Measurements from ENCODE around the gene VAMP4. TPM values are rescaled to one million over a fixed set of nuclear protein-coding genes. Genes with fewer than 3 reads are reported as not detected.

VAMP4 gene
- total RNA-seq, 1 experiment from 2014 or later: 9.3 TPM

- no peak for DNase-seq
- Histone ChIP-seq H3K9me3 (replicated peaks) (no peaks in the 10 kb centered on the region), H3K36me3 (no peaks in the 10 kb centered on the region), H3K4me1 (no peaks in the 10 kb centered on the region), H3K27ac (no peak overlapping the region), H3K4me3 (no peak overlapping the region), H3K27me3 (no peaks in the 10 kb centered on the region; the same call in 1 of the 2 replicates)
Measured at GRCh38 chr1:171762143-171762563, 20.3 kb upstream of the VAMP4 start.

DNA sequence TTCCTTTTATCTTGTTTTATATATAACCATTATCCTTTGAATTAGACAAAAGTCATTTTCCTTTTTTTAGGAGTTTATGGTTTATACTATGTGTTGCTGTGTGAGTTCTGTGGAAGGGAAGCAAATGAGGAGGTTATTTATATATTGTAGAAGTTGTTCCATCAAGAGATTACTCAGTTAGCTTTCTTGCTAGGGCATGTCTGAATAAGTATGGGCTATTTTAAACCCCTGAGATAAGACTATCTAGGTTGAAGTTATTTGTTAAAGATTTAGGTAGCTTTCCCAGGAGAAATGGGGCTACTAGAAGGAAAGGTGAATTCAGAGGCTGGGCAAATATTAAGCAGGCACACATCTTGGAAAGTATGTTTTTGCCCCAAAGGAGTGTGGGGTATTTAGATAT is 16.1 kb upstream of the VAMP4 start:
- Histone ChIP-seq H3K36me3 (no peaks in the 10 kb centered on the region), H3K9me3 (replicated peaks) (no peaks in the 10 kb centered on the region), H3K27ac (no peak overlapping the region), H3K4me3 (no peak overlapping the region), H3K4me1 (no peaks in the 10 kb centered on the region), H3K27me3 (no peaks in the 10 kb centered on the region; the same call in 1 of the 2 replicates)
- no peak for DNase-seq

- Histone ChIP-seq H3K36me3 (no peaks in the 10 kb centered on the region), H3K9me3 (replicated peaks) (no peaks in the 10 kb centered on the region), H3K4me1 (no peaks in the 10 kb centered on the region), H3K27me3 (no peaks in the 10 kb centered on the region; the same call in 1 of the 2 replicates), H3K4me3 (no peak overlapping the region), H3K27ac (no peak overlapping the region)
- no peak for DNase-seq
Measured at GRCh38 chr1:171756856-171757255, 15.0 kb upstream of the VAMP4 start.

DNA sequence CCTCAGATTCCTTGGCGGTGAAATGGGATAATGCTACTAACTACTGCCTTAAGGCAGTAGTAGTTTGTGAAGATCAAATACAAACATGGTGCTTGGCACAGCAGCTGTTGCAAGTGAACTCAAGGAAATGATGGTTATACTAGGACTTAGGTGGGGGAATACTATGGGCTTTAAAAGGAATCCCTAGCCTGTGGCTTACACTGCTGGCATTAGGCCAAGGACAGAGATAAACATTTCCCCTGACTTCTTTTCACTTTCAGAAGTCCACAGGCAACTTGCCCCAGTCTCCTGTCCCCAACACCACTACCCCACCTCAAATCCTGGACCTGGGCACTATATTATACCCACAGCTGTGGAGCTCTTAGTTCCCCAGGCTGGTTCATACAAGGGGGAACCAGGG is 13.1 kb upstream of the VAMP4 start:
- Histone ChIP-seq H3K36me3 (no peaks in the 10 kb centered on the region), H3K27me3 (no peaks in the 10 kb centered on the region), H3K4me1 (no peaks in the 10 kb centered on the region), H3K4me3 (no peak overlapping the region), H3K9me3 (replicated peaks) (no peaks in the 10 kb centered on the region), H3K27ac (no peak overlapping the region)
- DNase-seq: peak in 1 of 2 experiments; percentile 49

GRCh38 chr1:171754353-171754705 is 12.5 kb upstream of the VAMP4 start:
- H3K27me3 ChIP-seq: no peaks in the 10 kb centered on the region
- DNase-seq: peak; percentile 41 to 46
- no peak overlapping the region for H3K27ac ChIP-seq

DNA sequence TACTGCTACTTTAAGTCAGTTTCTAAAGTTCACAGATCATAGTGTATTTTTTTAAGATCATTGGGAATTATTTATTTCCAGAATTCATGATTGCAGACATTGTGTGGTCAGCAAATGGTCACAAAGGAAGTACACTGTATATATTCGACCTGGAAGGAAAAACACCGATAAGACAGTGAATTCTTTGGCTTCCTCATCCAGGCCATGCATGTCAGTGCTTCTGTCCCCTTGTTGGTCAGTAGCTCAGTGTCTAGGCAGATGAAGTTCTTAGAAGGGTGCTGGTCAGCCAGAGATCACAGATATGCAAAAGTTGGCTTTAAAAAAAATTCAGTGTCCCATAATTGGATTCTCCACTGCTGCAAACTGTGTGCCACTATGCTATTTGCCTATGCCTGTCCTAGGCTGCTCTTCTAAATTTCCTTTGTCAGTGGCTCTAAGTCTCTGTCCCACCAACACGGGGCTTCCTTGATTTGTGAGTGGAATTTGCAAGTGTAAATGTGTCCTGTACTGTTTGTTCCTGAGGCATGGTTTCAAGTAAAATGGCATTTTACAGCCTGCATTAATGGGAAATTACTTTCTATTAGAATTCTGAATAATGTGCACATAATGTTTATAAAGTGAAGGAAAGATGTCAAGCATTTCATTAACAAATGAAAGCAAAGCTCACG is 12.0 kb upstream of the VAMP4 start:
- no peaks in the 10 kb centered on the region for H3K9me3 ChIP-seq (replicated peaks)
- H3K4me1 ChIP-seq: no peaks in the 10 kb centered on the region
- no peaks in the 10 kb centered on the region for H3K27me3 ChIP-seq
- no peak overlapping the region for H3K4me3 ChIP-seq
- DNase-seq: no peak
- H3K27ac ChIP-seq: no peak overlapping the region
- no peaks in the 10 kb centered on the region for H3K36me3 ChIP-seq

More at GRCh38 chr1:171754353-171754705, 12.5 kb upstream of the VAMP4 start:
- Histone ChIP-seq H3K9me3 (replicated peaks) (no peaks in the 10 kb centered on the region), H3K4me3 (no peak overlapping the region), H3K4me1 (no peaks in the 10 kb centered on the region), H3K36me3 (no peaks in the 10 kb centered on the region)

GRCh38 chr1:171753182-171753581 is 11.3 kb upstream of the VAMP4 start:
- Histone ChIP-seq H3K36me3 (no peaks in the 10 kb centered on the region), H3K4me1 (no peaks in the 10 kb centered on the region), H3K4me3 (no peak overlapping the region), H3K27me3 (no peaks in the 10 kb centered on the region), H3K27ac (no peak overlapping the region), H3K9me3 (replicated peaks) (no peaks in the 10 kb centered on the region)
- no peak for DNase-seq

DNA sequence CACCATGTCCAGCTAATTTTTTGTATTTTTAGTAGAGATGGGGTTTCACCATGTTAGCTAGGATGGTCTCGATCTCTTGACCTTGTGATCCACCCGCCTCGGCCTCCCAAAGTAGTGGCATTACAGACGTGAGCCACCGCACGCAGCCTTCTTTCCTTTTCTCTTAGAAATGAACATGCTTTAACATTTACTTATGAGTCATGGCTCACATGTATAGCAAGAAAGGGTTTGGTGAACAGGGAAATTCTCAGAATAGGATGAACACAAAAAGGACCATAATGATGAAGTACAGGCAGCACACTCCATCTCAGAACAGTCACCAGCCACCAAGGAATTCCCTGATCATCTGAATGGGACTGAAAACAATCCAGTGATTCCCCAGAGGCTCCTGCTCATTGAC is 9.4 kb upstream of the VAMP4 start:
- Histone ChIP-seq H3K36me3 (no peaks in the 10 kb centered on the region), H3K27ac (no peak overlapping the region), H3K27me3 (no peaks in the 10 kb centered on the region), H3K4me3 (no peak overlapping the region), H3K9me3 (replicated peaks) (no peaks in the 10 kb centered on the region), H3K4me1 (no peaks in the 10 kb centered on the region)
- no peak for DNase-seq

DNA sequence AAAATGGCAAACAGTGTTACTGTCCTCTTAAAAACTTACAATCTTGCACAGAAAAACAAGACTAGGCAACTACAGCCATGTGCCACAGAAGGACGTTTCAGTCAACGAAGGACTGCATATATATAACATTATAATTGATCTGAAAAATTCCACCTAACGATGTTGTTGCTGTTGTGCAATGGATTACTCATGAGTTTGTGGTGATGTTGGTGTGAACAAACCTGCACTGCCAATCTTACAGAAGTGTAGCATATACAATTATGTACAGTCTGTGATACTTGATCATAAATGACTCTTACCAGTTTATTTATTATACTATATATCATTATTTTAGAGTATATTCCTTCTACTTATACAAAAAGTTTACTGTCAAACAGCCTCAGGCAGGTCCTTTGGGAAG is 6.8 kb upstream of the VAMP4 start:
- no peak overlapping the region for H3K27ac ChIP-seq
- peaks cover 7% of the 10 kb centered on the region for H3K4me1 ChIP-seq
- H3K4me3 ChIP-seq: no peak overlapping the region
- no peaks in the 10 kb centered on the region for H3K36me3 ChIP-seq
- no peak for DNase-seq
- no peaks in the 10 kb centered on the region for H3K27me3 ChIP-seq
- H3K9me3 ChIP-seq (replicated peaks): no peaks in the 10 kb centered on the region

DNA sequence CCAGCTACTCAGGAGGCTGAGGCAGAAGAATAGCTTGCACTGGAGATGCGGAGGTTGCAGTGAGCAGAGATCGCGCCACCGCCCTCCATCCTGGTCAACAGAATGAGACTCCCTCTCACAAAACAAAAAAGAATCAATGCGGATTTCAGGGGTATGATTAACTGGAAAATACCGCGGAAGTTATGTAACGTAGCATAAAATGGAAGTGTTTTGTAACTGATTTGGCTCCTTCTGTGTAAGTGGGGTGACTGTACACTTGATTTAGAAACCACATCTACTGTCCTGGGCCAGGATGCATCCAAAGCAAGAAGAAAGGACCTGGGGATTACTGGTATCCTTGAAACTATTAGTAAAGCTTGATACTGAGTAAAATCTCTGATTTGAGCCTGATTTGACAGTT is 3.1 kb upstream of the VAMP4 start:
- Histone ChIP-seq H3K4me1 (peaks cover 7% of the 10 kb centered on the region), H3K27me3 (no peaks in the 10 kb centered on the region), H3K9me3 (replicated peaks) (no peaks in the 10 kb centered on the region), H3K27ac (no peak overlapping the region), H3K4me3 (no peak overlapping the region), H3K36me3 (no peaks in the 10 kb centered on the region)
- DNase-seq: no peak

DNA sequence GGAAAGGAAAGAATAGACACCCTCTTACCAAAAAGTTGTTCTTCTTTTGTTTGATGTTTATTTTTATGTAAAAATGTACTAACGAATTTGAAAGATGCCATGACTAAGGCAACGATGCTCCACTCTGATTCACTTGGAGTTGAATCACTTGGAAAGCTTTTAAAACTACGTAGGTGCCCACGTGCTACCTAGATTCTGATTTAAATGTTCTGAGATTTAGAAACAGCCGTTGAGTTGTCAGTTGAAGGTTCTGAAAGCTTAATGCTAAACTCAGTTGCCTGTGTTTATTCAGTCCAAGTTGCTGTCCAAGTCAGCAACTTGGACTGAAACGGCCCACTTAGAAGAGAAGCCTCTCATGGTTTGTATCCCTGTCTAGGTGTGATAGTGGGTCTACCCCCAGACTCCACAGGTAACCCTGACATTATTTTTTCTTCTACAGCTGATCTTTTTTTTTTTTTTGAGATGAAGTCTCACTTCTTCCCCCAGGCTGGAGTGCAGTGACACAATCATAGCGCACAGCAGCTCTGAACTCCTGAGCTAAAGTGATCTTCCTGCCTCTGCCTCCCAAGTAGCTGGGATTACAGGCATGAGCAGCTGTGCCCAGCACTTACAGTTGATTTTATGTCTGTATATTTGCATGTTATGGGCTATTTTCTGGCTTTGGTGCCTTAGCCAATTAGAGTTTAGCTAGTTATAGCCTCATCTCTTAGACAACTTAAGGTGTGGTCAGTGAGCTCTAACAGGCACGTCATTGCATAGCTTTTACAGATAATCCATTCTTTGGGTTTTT is 1.4 kb upstream of the VAMP4 start:
- H3K4me1 ChIP-seq: peaks cover 7% of the 10 kb centered on the region
- no peaks in the 10 kb centered on the region for H3K36me3 ChIP-seq
- no peaks in the 10 kb centered on the region for H3K9me3 ChIP-seq (replicated peaks)
- H3K27me3 ChIP-seq: no peaks in the 10 kb centered on the region
- peak; percentile 86 to 91 for DNase-seq
- H3K4me3 ChIP-seq: peak overlapping the region; percentile 74
- H3K27ac ChIP-seq: peak overlapping the region; percentile 87

- Histone ChIP-seq H3K4me1 (peaks cover 7% of the 10 kb centered on the region), H3K36me3 (no peaks in the 10 kb centered on the region), H3K4me3 (peak overlapping the region; percentile 74), H3K9me3 (replicated peaks) (no peaks in the 10 kb centered on the region), H3K27me3 (no peaks in the 10 kb centered on the region), H3K27ac (peak overlapping the region; percentile 87)
- peak; percentile 56 to 69 for DNase-seq
Measured at GRCh38 chr1:171742577-171742922, 685 bp upstream of the VAMP4 start.

DNA sequence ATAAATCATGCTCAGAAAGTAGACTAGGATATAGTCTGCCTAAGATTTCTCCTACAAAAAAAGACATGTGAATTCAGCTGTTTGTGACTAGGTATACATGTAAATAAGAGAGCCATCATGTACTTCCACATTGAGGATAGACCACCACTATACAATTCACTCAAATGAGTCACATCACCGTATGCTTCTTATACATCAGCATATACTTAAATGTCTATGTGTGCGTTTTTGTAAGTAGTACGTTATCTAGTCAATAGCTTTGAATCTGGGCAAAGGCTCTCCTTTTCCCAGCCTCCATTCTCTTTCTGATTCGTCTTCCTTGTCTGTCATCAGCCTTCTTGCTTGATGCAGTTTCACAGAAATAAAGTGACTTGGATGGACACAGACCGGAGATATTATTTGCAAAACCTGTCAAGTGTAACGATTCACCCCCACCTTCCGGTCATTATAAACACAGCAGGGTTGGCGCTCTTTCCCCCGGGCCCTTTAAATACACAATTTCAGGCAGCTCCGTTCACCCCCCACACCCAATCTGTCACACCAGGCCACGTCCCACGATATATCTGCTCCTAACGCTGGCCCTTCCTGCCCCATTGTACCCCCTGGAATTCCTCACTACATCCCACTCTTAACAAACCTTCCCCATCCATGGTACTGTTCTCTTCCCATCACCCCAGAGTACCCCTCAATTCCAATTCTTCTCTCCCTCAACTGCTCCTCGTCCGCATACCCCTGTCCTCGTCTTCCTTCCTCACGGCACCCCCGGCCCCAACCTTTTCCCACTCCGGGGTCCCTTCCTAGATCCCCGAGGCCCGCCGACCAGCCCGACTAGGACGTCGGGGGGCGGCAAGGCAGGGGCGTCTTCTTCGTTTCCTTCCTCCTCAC is 636 bp downstream of the VAMP4 start:
- Histone ChIP-seq H3K9me3 (replicated peaks) (no peaks in the 10 kb centered on the region), H3K27ac (peak overlapping the region; percentile 87), H3K4me3 (peak overlapping the region; percentile 74), H3K4me1 (peaks cover 7% of the 10 kb centered on the region), H3K36me3 (no peaks in the 10 kb centered on the region), H3K27me3 (no peaks in the 10 kb centered on the region)
- peak; percentile 30 to 48 for DNase-seq

DNA sequence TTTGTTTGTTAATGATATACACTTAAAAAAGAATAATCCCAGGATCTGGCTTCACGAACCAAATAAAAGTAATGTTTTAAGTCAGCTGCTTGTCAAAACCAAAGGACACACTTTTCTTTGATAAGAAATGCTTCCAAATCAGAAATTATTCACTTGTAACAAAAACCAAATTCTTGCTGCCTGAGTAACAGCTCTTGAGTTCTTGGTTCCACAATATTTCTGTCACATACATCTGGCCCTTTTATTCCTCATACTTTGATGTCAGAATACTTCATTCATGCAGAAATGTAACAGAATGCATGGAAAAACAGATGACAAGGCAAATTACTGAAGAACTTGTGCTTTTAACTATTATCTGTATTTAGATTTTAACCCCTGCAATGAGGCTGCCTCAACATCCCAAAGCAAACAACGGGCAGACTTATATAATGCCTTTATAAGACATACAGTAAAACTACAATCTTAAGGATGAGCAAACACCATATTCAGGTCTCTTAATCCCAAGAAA is 1.5 kb downstream of the VAMP4 start:
- no peaks in the 10 kb centered on the region for H3K27me3 ChIP-seq
- H3K36me3 ChIP-seq: peaks cover under 1% of the 10 kb centered on the region; the same call in 1 of the 2 replicates
- no peak overlapping the region for H3K27ac ChIP-seq
- H3K4me1 ChIP-seq: peaks cover 7% of the 10 kb centered on the region
- DNase-seq: no peak
- no peaks in the 10 kb centered on the region for H3K9me3 ChIP-seq (replicated peaks)
- H3K4me3 ChIP-seq: no peak overlapping the region

DNA sequence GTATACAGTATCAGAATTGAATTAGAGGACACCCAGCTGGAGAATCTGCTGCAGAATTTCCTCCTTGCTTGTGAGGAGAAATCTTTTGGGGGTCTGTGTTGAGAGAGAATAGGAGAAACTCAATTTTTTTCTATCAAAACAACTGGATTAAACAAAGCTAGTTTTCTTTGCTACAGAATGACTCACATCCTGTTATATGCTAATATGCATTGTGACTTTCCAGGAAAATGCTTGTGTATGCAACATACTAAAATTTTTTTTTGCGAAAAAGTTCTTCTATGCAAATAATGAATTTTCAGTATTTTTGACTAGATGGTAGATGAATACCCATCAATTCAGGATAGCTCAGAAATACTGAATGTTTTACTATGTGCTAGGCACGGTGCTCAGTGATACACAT is 2.2 kb downstream of the VAMP4 start:
- H3K4me3 ChIP-seq: no peak overlapping the region
- no peaks in the 10 kb centered on the region for H3K9me3 ChIP-seq (replicated peaks)
- no peak overlapping the region for H3K27ac ChIP-seq
- peaks cover 2% of the 10 kb centered on the region for H3K36me3 ChIP-seq
- H3K27me3 ChIP-seq: no peaks in the 10 kb centered on the region
- peaks cover 7% of the 10 kb centered on the region for H3K4me1 ChIP-seq
- DNase-seq: no peak
